Common myeloid progenitor, CD34-positive (primary cell): ENCODE measurements around the gene RASL11B.

Experiments
- CTCF ChIA-PET: fragments of 350-600 bp; sonication (Branson Sonifier 250); formaldehyde crosslinking; loops from one replicate; lab custom pipeline; 2021; ENCODE audit warnings: antibody characterized with exemption; lab: Charles Lee
- POLR2A ChIA-PET: fragments of 350-600 bp; sonication (Branson Sonifier 250); formaldehyde crosslinking; loops from one replicate; lab custom pipeline; 2021; ENCODE audit warnings: antibody characterized with exemption; lab: Charles Lee
- DNase-seq, 3 donors: peaks; one replicate each; pipeline versions ENCODE4 v3.0.0 to v3.0.0-alpha.2; 2013
- H3K27ac ChIP-seq, 2 experiments: 1 replicate in 1 of 2; 2 replicates in 1 of 2; pipeline ENCODE4 v1.7.0; 2013; ENCODE audit warnings: inconsistent platforms in 2 of 2, low read length in 2 of 2, mild to moderate bottlenecking in 2 of 2, low read depth in 1 of 2, moderate library complexity in 1 of 2; ENCODE audit not compliant: severe bottlenecking in 2 of 2, insufficient read depth in 1 of 2, poor library complexity in 1 of 2
- H3K27me3 ChIP-seq, 5 experiments: replicated peaks in 2 of 5; 1 replicate in 3 of 5; 2 replicates in 2 of 5; pipeline versions ENCODE4 v1.6.1 to v1.7.0; 2013; ENCODE audit warnings: low read length in 4 of 5, mild to moderate bottlenecking in 2 of 5, moderate library complexity in 2 of 5, inconsistent platforms in 1 of 5; ENCODE audit not compliant: insufficient read depth in 5 of 5, control insufficient read depth in 4 of 5
- H3K36me3 ChIP-seq, 4 experiments: 1 replicate in 2 of 4; 2 replicates in 2 of 4; pipeline versions ENCODE4 v1.6.1 to v1.7.0; 2013; ENCODE audit warnings: low read length in 3 of 4, control low read depth in 1 of 4, mild to moderate bottlenecking in 1 of 4; ENCODE audit not compliant: control insufficient read depth in 4 of 4, insufficient read depth in 4 of 4
- H3K4me1 ChIP-seq, 4 experiments: 1 replicate in 3 of 4; 2 replicates in 1 of 4; pipeline versions ENCODE4 v1.6.1 to v1.7.1; 2013; ENCODE audit warnings: low read length in 3 of 4, mild to moderate bottlenecking in 3 of 4, control low read depth in 1 of 4, inconsistent platforms in 1 of 4, moderate library complexity in 1 of 4; ENCODE audit not compliant: control insufficient read depth in 4 of 4, insufficient read depth in 4 of 4; ENCODE audit errors: control extremely low read depth in 1 of 4
- H3K4me3 ChIP-seq, 7 experiments: 1 replicate in 4 of 7; 2 replicates in 3 of 7; pipeline versions ENCODE4 v1.5.1 to v1.7.0; 2013; ENCODE audit warnings: mild to moderate bottlenecking in 7 of 7, low read length in 6 of 7, moderate library complexity in 6 of 7, inconsistent platforms in 2 of 7, low read depth in 2 of 7, control low read depth in 1 of 7; ENCODE audit not compliant: insufficient read depth in 4 of 7, control insufficient read depth in 1 of 7; ENCODE audit errors: extremely low read depth in 1 of 7
- H3K9me3 ChIP-seq, 5 experiments: 1 replicate in 4 of 5; 2 replicates in 1 of 5; pipeline versions ENCODE4 v1.6.1 to v1.7.1; 2013; ENCODE audit warnings: low read length in 4 of 5, mild to moderate bottlenecking in 2 of 5, inconsistent platforms in 1 of 5, low read depth in 1 of 5, moderate library complexity in 1 of 5; ENCODE audit not compliant: control insufficient read depth in 4 of 5, insufficient read depth in 2 of 5; ENCODE audit errors: control extremely low read depth in 1 of 5
- WGBS: methylation state at CpG from one replicate; pipeline ENCODE4 v1.1.5; 2013; ENCODE audit not compliant: insufficient coverage; 5-methylcytosine and 5-hydroxymethylcytosine counted together

The RASL11B gene

GRCh38 chr4:52837716-52838558, 24.2 kb upstream of the RASL11B start:
- DNase-seq, result no peak
- 93% methylated on average over 6 of the region's 7 CpGs for WGBS
- CTCF ChIA-PET, result interaction anchor here (1.1 to 1.2 kb wide), 2 partner anchors 9 to 83 kb away, joined by 3 read pairs; no protein-coding TSS in a partner anchor

GRCh38 chr4:52838729-52839586, 23.2 kb upstream of the RASL11B start:
- Histone ChIP-seq H3K27me3 (peaks cover 0 to 2% (median 0%) of the 10 kb centered on the region in 5 experiments), H3K9me3 (no peaks in the 10 kb centered on the region), H3K27ac (no peak overlapping the region), H3K36me3 (no peaks in the 10 kb centered on the region), H3K4me1 (peaks cover 5 to 8% (median 7%) of the 10 kb centered on the region in 4 experiments), H3K4me3 (no peak overlapping the region)
- DNase-seq, result no peak
- ChIA-PET CTCF (interaction anchor here (0.6 to 1.2 kb wide), 2 partner anchors 13 to 65 kb away, joined by 3 to 4 read pairs; no protein-coding TSS in a partner anchor), POLR2A (no interaction called here)
- WGBS, result 96% methylated on average over 10 of the region's 10 CpGs

More at GRCh38 chr4:52837716-52838558, 24.2 kb upstream of the RASL11B start:
- POLR2A ChIA-PET, result no interaction called here
- Histone ChIP-seq H3K9me3 (no peaks in the 10 kb centered on the region), H3K27me3 (peaks cover 0 to 2% (median 0%) of the 10 kb centered on the region in 5 experiments), H3K4me1 (peaks cover 0 to 2% (median 0%) of the 10 kb centered on the region in 4 experiments), H3K27ac (no peak overlapping the region), H3K36me3 (no peaks in the 10 kb centered on the region), H3K4me3 (no peak overlapping the region)

GRCh38 chr4:52840531-52841370, 21.4 kb upstream of the RASL11B start:
- peaks cover 6 to 11% (median 7%) of the 10 kb centered on the region in 4 experiments for H3K4me1 ChIP-seq
- CTCF ChIA-PET, result interaction anchor here (0.7 kb wide), 1 partner anchor 13 kb away, joined by 3 read pairs; no protein-coding TSS in a partner anchor
- no peak for DNase-seq
- no peaks in the 10 kb centered on the region for H3K9me3 ChIP-seq
- no peaks in the 10 kb centered on the region for H3K36me3 ChIP-seq
- H3K27me3 ChIP-seq, result peaks cover 0 to 2% (median 0%) of the 10 kb centered on the region in 5 experiments
- no peak overlapping the region for H3K4me3 ChIP-seq
- no peak overlapping the region for H3K27ac ChIP-seq
- WGBS, result 98% methylated on average over 4 of the region's 9 CpGs
- POLR2A ChIA-PET, result no interaction called here

GRCh38 chr4:52841682-52842456, 20.2 kb upstream of the RASL11B start:
- no peak for DNase-seq
- H3K27ac ChIP-seq, result no peak overlapping the region
- no peak overlapping the region for H3K4me3 ChIP-seq
- CTCF ChIA-PET, result no interaction called here
- POLR2A ChIA-PET, result no interaction called here
- peaks cover 6 to 11% (median 7%) of the 10 kb centered on the region in 4 experiments for H3K4me1 ChIP-seq
- H3K27me3 ChIP-seq, result no peaks in the 10 kb centered on the region
- no peaks in the 10 kb centered on the region for H3K9me3 ChIP-seq
- WGBS, result 98% methylated on average over 14 of the region's 18 CpGs
- no peaks in the 10 kb centered on the region for H3K36me3 ChIP-seq

DNA sequence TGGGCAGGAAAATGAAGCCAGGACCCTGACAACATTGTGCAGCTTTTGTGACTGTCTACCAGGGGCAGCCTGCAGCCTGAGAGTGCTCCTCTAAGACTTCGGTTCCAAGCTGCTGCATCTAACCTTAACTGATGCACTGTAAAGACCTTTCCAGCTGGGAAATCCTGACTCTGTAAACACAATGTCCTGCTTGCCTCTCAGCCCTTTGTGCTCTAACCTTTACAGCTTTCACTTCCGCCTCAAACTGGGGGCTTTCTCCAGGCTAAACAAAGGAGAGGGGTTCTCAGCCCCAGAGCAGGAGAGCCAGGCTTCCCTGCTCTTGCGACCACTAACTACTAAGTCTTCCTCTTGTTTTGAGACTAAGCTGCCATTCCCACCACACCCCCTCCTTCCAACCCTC, 19.3 kb upstream of the RASL11B start:
- Histone ChIP-seq H3K36me3 (no peaks in the 10 kb centered on the region), H3K27me3 (no peaks in the 10 kb centered on the region), H3K9me3 (no peaks in the 10 kb centered on the region), H3K4me1 (peaks cover 6 to 11% (median 7%) of the 10 kb centered on the region in 4 experiments), H3K27ac (no peak overlapping the region), H3K4me3 (no peak overlapping the region)
- WGBS, result 97% methylated on average over 3 of the region's 3 CpGs
- CTCF ChIA-PET, result interaction anchor here (1.4 kb wide), 1 partner anchor 10 kb away, joined by 4 read pairs; no protein-coding TSS in a partner anchor
- POLR2A ChIA-PET, result no interaction called here
- DNase-seq, result no peak

GRCh38 chr4:52843351-52843750, 18.8 kb upstream of the RASL11B start:
- H3K36me3 ChIP-seq, result no peaks in the 10 kb centered on the region
- POLR2A ChIA-PET, result no interaction called here
- H3K27ac ChIP-seq, result no peak overlapping the region
- H3K27me3 ChIP-seq, result no peaks in the 10 kb centered on the region
- H3K4me3 ChIP-seq, result no peak overlapping the region
- CTCF ChIA-PET, result interaction anchor here (1.4 kb wide), 1 partner anchor 10 kb away, joined by 4 read pairs; no protein-coding TSS in a partner anchor
- no peaks in the 10 kb centered on the region for H3K9me3 ChIP-seq
- 100% methylated on average over 2 of the region's 2 CpGs for WGBS
- H3K4me1 ChIP-seq, result peaks cover 6 to 11% (median 7%) of the 10 kb centered on the region in 4 experiments
- DNase-seq, result no peak
